PC-9 (cell line): ENCODE data around the gene PGS1. TPM values are rescaled to one million over a fixed set of nuclear protein-coding genes. Genes with fewer than 3 reads are reported as not detected.

Source experiments
- BruUV-seq: library from RNA; stranded (reverse); fragments of 400-500 nt; replicated peaks from 2 replicates; lab custom pipeline; 2021; lab: Mats Ljungman, UMichigan
- CTCF ChIA-PET: fragments of 300-600 bp; sonication (Branson Sonifier 250); formaldehyde crosslinking; loops from one replicate; lab custom pipeline; 2022; ENCODE audit warnings: antibody characterized with exemption; lab: Charles Lee
- POLR2A ChIA-PET: fragments of 300-600 bp; sonication (Branson Sonifier 250); formaldehyde crosslinking; loops from one replicate; lab custom pipeline; 2022; ENCODE audit warnings: antibody characterized with exemption; ENCODE audit not compliant: unreplicated experiment; lab: Charles Lee
- DNase-seq, 2 experiments: peaks; one replicate each; pipeline versions ENCODE4 v3.0.0 to v3.0.0-alpha.2; 2015 to 2022; ENCODE audit warnings: mixed read lengths in 1 of 2
- H2AFZ ChIP-seq: fragments of 200-600 bp; sonication (generic); 2 replicates; pipeline ENCODE4 v1.8.1; 2017; ENCODE audit warnings: antibody characterized with exemption
- H3F3A ChIP-seq: fragments of 200-600 bp; sonication (generic); 2 replicates; pipeline ENCODE4 v1.8.1; 2017; ENCODE audit warnings: antibody characterized with exemption, mild to moderate bottlenecking, low read depth; ENCODE audit not compliant: insufficient read depth
- H3K27ac ChIP-seq: fragments of 200-600 bp; sonication (generic); 2 replicates; pipeline ENCODE4 v1.6.1; 2016; ENCODE audit warnings: mixed run types
- H3K27me3 ChIP-seq: fragments of 200-600 bp; sonication (generic); 2 replicates; pipeline ENCODE4 v1.6.1; 2016; ENCODE audit warnings: low read depth, mixed run types; ENCODE audit not compliant: insufficient read depth
- H3K36me3 ChIP-seq: fragments of 200-600 bp; sonication (generic); 2 replicates; pipeline ENCODE4 v1.6.1; 2016; ENCODE audit warnings: low read depth, mixed run types
- H3K4me1 ChIP-seq: fragments of 200-600 bp; sonication (generic); replicated peaks from 2 replicates; pipeline ENCODE4 v1.6.1; 2016; ENCODE audit warnings: mixed run types; ENCODE audit not compliant: insufficient read depth
- H3K4me2 ChIP-seq: fragments of 200-600 bp; sonication (generic); 2 replicates; pipeline ENCODE4 v1.6.1; 2017; ENCODE audit warnings: mixed run types
- H3K4me3 ChIP-seq: fragments of 200-600 bp; sonication (generic); 2 replicates; pipeline ENCODE4 v1.6.1; 2016; ENCODE audit warnings: mixed run types
- H3K79me2 ChIP-seq: fragments of 200-600 bp; sonication (generic); 2 replicates; pipeline ENCODE4 v1.6.1; 2017; ENCODE audit warnings: low read depth, mixed run types
- H3K9me2 ChIP-seq: fragments of 200-600 bp; sonication (generic); 2 replicates; pipeline ENCODE4 v1.8.1; 2017; ENCODE audit warnings: mild to moderate bottlenecking; ENCODE audit not compliant: insufficient read depth
- H3K9me3 ChIP-seq: fragments of 200-600 bp; sonication (generic); 2 replicates; pipeline ENCODE4 v1.8.1; 2016; ENCODE audit warnings: low read depth; ENCODE audit not compliant: insufficient read depth
- H4K20me1 ChIP-seq: fragments of 200-600 bp; sonication (generic); 2 replicates; pipeline ENCODE4 v1.8.1; 2017; ENCODE audit not compliant: insufficient read depth
- CTCF ChIP-seq: fragments of 200-600 bp; sonication (generic); conservative IDR thresholded peaks from 2 replicates; pipeline ENCODE4 v1.6.1; 2017; ENCODE audit warnings: mixed run types, antibody characterized with exemption, mild to moderate bottlenecking, moderate library complexity
- EZH2 ChIP-seq: fragments of 200-600 bp; sonication (generic); IDR thresholded peaks from 2 replicates; pipeline ENCODE4 v1.8.0; 2017; ENCODE audit warnings: antibody characterized with exemption, low read depth
- intact Hi-C: fragments of 100-400 bp; cut with micrococcal nuclease; formaldehyde crosslinking; loops from one replicate; pipeline ENCODE4 v1.10.0; 2022; ENCODE audit not compliant: unreplicated experiment
- total RNA-seq: library from RNA; stranded (reverse); gene quantifications from 2 replicates; pipeline ENCODE4 v1.2.3, GENCODE V29; 2021

PGS1 gene
- total RNA-seq, 1 experiment from 2014 or later, result 40.2 TPM

- Histone ChIP-seq H3F3A (no peaks in the 10 kb centered on the region), H2AFZ (no peak overlapping the region), H3K36me3 (no peaks in the 10 kb centered on the region), H3K4me3 (no peak overlapping the region), H3K9me2 (no peaks in the 10 kb centered on the region), H4K20me1 (no peaks in the 10 kb centered on the region), H3K4me1 (no peaks in the 10 kb centered on the region), H3K9me3 (no peaks in the 10 kb centered on the region), H3K4me2 (no peak overlapping the region), H3K27me3 (no peaks in the 10 kb centered on the region), H3K27ac (no peak overlapping the region), H3K79me2 (no peaks in the 10 kb centered on the region)
- TF ChIP-seq EZH2 (no peak), CTCF (no peak)
- CTCF ChIA-PET, result no interaction called here
- DNase-seq, result no peak
- POLR2A ChIA-PET, result no interaction called here
- intact Hi-C loops, result no loop called here
- BruUV-seq, result no TSS peak
Measured at GRCh38 chr17:78437508-78438169, 59.2 kb downstream of the PGS1 start.

GRCh38 chr17:78438271-78438691 lies 59.8 kb downstream of the PGS1 start:
- Histone ChIP-seq H4K20me1 (no peaks in the 10 kb centered on the region), H3K36me3 (no peaks in the 10 kb centered on the region), H3K4me2 (no peak overlapping the region), H3K9me2 (no peaks in the 10 kb centered on the region), H2AFZ (no peak overlapping the region), H3K4me1 (no peaks in the 10 kb centered on the region), H3K27ac (no peak overlapping the region), H3K79me2 (no peaks in the 10 kb centered on the region), H3F3A (no peaks in the 10 kb centered on the region), H3K27me3 (no peaks in the 10 kb centered on the region), H3K4me3 (no peak overlapping the region), H3K9me3 (no peaks in the 10 kb centered on the region)
- ChIA-PET CTCF (no interaction called here), POLR2A (no interaction called here)
- TF ChIP-seq CTCF, result no peak
- no peak for TF ChIP-seq EZH2
- no peak for DNase-seq
- intact Hi-C loops, result no loop called here
- BruUV-seq, result no TSS peak

GRCh38 chr17:78438694-78439325 lies 60.4 kb downstream of the PGS1 start:
- BruUV-seq, result no TSS peak
- Histone ChIP-seq H3K79me2 (no peaks in the 10 kb centered on the region), H3K36me3 (no peaks in the 10 kb centered on the region), H3K4me2 (no peak overlapping the region), H3K4me3 (no peak overlapping the region), H3K27ac (no peak overlapping the region), H3K4me1 (no peaks in the 10 kb centered on the region), H3K9me3 (no peaks in the 10 kb centered on the region), H4K20me1 (no peaks in the 10 kb centered on the region), H3K27me3 (no peaks in the 10 kb centered on the region), H2AFZ (no peak overlapping the region), H3F3A (no peaks in the 10 kb centered on the region), H3K9me2 (no peaks in the 10 kb centered on the region)
- ChIA-PET POLR2A (no interaction called here), CTCF (no interaction called here)
- no peak for DNase-seq
- intact Hi-C loops, result no loop called here
- TF ChIP-seq EZH2 (no peak), CTCF (no peak)
